Neutrophil (primary cell): ENCODE data around the gene INPP5A.

Experiments
- H3K27ac ChIP-seq: fragments of 200-600 bp; sonication (generic); 2 replicates; pipeline ENCODE4 v1.5.1; 2016; ENCODE audit warnings: mild to moderate bottlenecking, moderate library complexity
- H3K27me3 ChIP-seq: fragments of 200-600 bp; sonication (generic); 2 replicates; pipeline ENCODE4 v1.6.0; 2016; ENCODE audit warnings: mild to moderate bottlenecking
- H3K36me3 ChIP-seq: fragments of 200-600 bp; sonication (generic); 2 replicates; pipeline ENCODE4 v1.5.1; 2017
- H3K4me1 ChIP-seq, 2 experiments: fragments of 200-600 bp in 1 of 2; sonication (generic) in 1 of 2; 1 replicate in 1 of 2; 2 replicates in 1 of 2; pipeline versions ENCODE4 v1.5.1 to v1.6.1; 2013 to 2016; ENCODE audit warnings: low read depth in 1 of 2, low read length in 1 of 2, mild to moderate bottlenecking in 1 of 2, moderate library complexity in 1 of 2; ENCODE audit not compliant: control insufficient read depth in 1 of 2, insufficient read depth in 1 of 2
- H3K4me3 ChIP-seq, 2 experiments: fragments of 200-600 bp in 1 of 2; sonication (generic) in 1 of 2; 1 replicate in 1 of 2; 2 replicates in 1 of 2; pipeline ENCODE4 v1.5.1; 2013 to 2016; ENCODE audit warnings: low read depth in 1 of 2, low read length in 1 of 2, mild to moderate bottlenecking in 1 of 2, moderate library complexity in 1 of 2
- H3K9me3 ChIP-seq: fragments of 200-600 bp; sonication (generic); 2 replicates; pipeline ENCODE4 v1.5.1; 2016
- TF ChIP-seq, protein P1 (sequence below): fragments of 200-600 bp; sonication (generic); IDR thresholded peaks from 2 replicates; pipeline ENCODE4 v1.5.1; 2016; ENCODE audit warnings: antibody characterized with exemption

Gene INPP5A

DNA sequence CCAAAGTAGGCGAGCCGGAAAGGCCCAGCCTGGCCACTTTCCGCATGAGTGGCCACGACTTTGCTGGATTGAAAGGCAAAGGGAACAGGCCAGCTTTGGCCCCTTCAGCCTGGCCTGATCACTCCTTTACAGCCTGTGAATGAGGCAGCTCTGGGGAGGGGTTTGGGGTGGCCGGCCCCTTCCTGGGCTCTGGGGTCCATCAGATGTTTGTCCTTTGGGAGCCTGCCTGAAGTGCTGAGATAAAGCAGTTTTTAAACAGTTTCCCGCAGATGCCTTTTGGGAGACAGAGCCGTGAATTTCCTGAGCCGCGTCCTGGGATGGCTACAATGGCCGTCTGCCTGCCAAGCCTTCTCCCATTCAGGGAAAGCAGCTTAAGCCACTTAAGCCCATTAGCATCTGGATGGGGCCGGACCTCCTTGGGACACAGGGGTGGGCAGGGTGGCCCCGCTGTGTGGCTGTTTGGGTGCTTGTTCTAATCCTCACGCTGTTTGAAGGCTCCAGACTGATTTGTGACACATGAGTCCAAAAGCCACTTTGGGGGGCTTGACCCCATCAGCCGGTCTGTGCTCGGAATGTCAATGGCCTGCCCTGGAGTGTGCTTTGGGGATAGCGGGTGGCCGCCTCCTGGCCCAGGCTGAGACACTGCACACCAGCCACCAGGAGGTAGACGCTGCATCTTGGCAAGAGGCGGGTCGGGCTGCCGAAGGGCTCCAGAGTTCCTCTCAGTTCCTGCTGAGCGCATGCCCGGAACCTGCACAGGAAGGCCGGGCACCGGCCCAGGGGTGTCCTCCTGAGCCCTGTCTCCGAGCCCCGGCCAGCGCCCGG, 209.4 kb downstream of the INPP5A start:
- Histone ChIP-seq H3K4me1 (no peaks in the 10 kb centered on the region), H3K36me3 (peaks cover 57% of the 10 kb centered on the region), H3K9me3 (no peaks in the 10 kb centered on the region), H3K27me3 (no peaks in the 10 kb centered on the region), H3K4me3 (no peak overlapping the region), H3K27ac (no peak overlapping the region)
- TF ChIP-seq, protein P1, sequence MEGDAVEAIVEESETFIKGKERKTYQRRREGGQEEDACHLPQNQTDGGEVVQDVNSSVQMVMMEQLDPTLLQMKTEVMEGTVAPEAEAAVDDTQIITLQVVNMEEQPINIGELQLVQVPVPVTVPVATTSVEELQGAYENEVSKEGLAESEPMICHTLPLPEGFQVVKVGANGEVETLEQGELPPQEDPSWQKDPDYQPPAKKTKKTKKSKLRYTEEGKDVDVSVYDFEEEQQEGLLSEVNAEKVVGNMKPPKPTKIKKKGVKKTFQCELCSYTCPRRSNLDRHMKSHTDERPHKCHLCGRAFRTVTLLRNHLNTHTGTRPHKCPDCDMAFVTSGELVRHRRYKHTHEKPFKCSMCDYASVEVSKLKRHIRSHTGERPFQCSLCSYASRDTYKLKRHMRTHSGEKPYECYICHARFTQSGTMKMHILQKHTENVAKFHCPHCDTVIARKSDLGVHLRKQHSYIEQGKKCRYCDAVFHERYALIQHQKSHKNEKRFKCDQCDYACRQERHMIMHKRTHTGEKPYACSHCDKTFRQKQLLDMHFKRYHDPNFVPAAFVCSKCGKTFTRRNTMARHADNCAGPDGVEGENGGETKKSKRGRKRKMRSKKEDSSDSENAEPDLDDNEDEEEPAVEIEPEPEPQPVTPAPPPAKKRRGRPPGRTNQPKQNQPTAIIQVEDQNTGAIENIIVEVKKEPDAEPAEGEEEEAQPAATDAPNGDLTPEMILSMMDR, result no peak

GRCh38 chr10:132748135-132748534, 210.5 kb downstream of the INPP5A start:
- Histone ChIP-seq H3K4me3 (no peak overlapping the region), H3K27ac (no peak overlapping the region), H3K4me1 (no peaks in the 10 kb centered on the region), H3K9me3 (no peaks in the 10 kb centered on the region), H3K36me3 (peaks cover 56% of the 10 kb centered on the region), H3K27me3 (no peaks in the 10 kb centered on the region)
- TF ChIP-seq, protein P1, result no peak

- H3K27ac ChIP-seq, result no peak overlapping the region
Observed at GRCh38 chr10:132748545-132749370, 211.2 kb downstream of the INPP5A start.

GRCh38 chr10:132749371-132749795, 211.8 kb downstream of the INPP5A start:
- Histone ChIP-seq H3K4me3 (no peak overlapping the region), H3K36me3 (peaks cover 57% of the 10 kb centered on the region), H3K27me3 (no peaks in the 10 kb centered on the region), H3K9me3 (no peaks in the 10 kb centered on the region), H3K4me1 (no peaks in the 10 kb centered on the region), H3K27ac (no peak overlapping the region)
- TF ChIP-seq, protein P1, result no peak

More at GRCh38 chr10:132748545-132749370, 211.2 kb downstream of the INPP5A start:
- Histone ChIP-seq H3K4me1 (no peaks in the 10 kb centered on the region), H3K36me3 (peaks cover 57% of the 10 kb centered on the region), H3K4me3 (no peak overlapping the region), H3K9me3 (no peaks in the 10 kb centered on the region), H3K27me3 (no peaks in the 10 kb centered on the region)
- TF ChIP-seq, protein P1, result no peak

DNA sequence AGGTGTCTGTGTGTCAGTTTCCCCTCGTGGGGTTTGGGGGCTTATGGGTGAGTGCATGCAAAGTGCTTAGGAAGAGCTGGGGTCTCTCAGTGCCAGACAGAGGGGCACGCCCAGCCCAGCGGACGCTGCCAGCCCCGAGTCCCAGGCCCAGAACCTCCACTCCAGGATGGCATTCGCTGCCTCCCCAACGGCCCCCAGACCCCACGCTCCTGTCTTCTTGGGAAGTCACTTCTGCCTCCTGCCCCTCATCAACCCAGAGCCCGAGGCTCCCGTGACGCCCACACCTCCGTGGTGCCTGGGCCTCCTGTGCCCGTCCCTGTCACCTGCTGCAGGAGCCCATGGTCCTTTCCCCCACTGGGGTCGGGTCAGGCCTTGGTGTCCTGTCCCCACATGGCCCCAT, 213.3 kb downstream of the INPP5A start:
- H3K9me3 ChIP-seq, result no peaks in the 10 kb centered on the region
- peaks cover 73% of the 10 kb centered on the region for H3K36me3 ChIP-seq
- H3K27me3 ChIP-seq, result no peaks in the 10 kb centered on the region
- TF ChIP-seq, protein P1, result no peak
- H3K27ac ChIP-seq, result no peak overlapping the region
- H3K4me1 ChIP-seq, result no peaks in the 10 kb centered on the region
- H3K4me3 ChIP-seq, result no peak overlapping the region
